RWPE2 (cell line): ENCODE results near the gene IMP3.
"Not testable (repeated sequence)": the region's sequence is repeated elsewhere in the genome, so short reads cannot be mapped to it uniquely, and the experiment has no call there.

Source experiments
- ATAC-seq: fragments of 200-7000 bp; cut with Tn5 transposase; 3 replicates; pipeline ENCODE4 v1.9.1; 2021; ENCODE audit warnings: low read depth
- DNase-seq: peaks from one replicate; pipeline ENCODE4 v3.0.0-alpha.2; 2020; ENCODE audit warnings: low spot score
- H3K27ac ChIP-seq: fragments of 450-650 bp; 2 replicates; pipeline ENCODE4 v1.5.1; 2017; ENCODE audit warnings: mild to moderate bottlenecking; ENCODE audit not compliant: poor library complexity, severe bottlenecking
- H3K27me3 ChIP-seq: fragments of 250-450 bp; sonication (Bioruptor Pico); 2 replicates; pipeline ENCODE4 v1.5.1; 2021; ENCODE audit warnings: mild to moderate bottlenecking, moderate library complexity; ENCODE audit not compliant: insufficient read depth, poor library complexity, severe bottlenecking
- H3K36me3 ChIP-seq: fragments of 250-450 bp; sonication (Bioruptor Pico); 2 replicates; pipeline ENCODE4 v1.5.1; 2020; ENCODE audit warnings: low read depth, mild to moderate bottlenecking, moderate library complexity
- H3K4me1 ChIP-seq: fragments of 250-450 bp; sonication (Bioruptor Pico); 2 replicates; pipeline ENCODE4 v1.5.1; 2021; ENCODE audit warnings: mild to moderate bottlenecking, moderate library complexity; ENCODE audit not compliant: insufficient read depth, poor library complexity, severe bottlenecking
- H3K4me3 ChIP-seq: fragments of 250-450 bp; sonication (Bioruptor Pico); 2 replicates; pipeline ENCODE4 v1.5.1; 2021; ENCODE audit warnings: mild to moderate bottlenecking, moderate library complexity; ENCODE audit not compliant: severe bottlenecking
- H3K9me3 ChIP-seq: fragments of 250-450 bp; sonication (Bioruptor Pico); 2 replicates; pipeline ENCODE4 v1.5.1; 2021; ENCODE audit warnings: mild to moderate bottlenecking, moderate library complexity; ENCODE audit not compliant: severe bottlenecking
- TF ChIP-seq, protein P1 (sequence below): fragments of 450-650 bp; IDR thresholded peaks from one replicate; pipeline ENCODE4 v1.5.1; 2017; ENCODE audit warnings: mild to moderate bottlenecking, moderate library complexity; ENCODE audit not compliant: poor library complexity, severe bottlenecking

The IMP3 gene

DNA sequence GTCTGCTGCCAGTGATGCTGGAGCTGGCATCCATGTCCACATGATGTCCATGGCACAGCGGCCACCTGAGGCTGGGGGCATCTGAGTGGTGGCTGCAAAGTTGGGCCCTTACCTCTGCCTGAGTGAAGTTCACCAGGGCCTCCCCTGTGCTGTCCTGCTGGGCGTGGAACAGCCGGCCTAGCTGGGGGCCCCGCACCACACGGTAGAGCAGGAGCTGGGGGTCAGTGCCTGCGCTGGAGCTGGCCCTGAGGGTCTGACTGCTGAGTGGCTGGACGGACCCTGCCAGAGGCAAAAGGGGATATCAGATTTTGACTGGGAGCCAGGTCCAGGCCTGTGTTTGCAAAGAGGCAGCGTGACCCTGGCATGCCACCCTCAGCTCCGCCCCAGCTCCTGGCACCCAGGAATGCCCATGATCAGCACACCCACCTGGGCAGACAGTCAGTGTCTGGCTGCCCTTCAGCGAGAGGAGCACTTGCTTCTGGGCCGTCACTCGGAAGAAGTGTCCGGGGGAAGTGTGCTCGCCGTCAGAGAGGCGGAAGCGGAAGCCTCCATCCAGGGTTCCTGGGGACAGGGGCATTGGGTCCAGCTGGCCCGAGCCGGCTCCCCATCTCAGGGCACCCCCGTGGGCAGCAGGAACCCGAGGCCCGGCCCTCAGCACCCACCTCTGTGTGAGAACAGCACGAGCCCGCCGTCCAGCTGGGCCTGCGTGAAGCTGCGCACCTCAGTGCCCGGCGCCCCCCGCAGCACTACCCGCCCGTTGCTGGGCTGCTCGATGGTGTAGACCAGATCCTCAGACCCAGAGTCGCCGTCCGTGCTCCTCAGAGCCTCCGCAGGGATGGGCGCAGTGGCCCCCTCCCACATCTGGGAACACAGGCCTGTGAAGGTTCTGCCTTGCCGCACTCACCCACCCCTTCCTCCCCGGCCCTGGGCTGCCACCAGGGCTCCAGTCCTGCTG lies 42.4 kb upstream of the IMP3 start:
- Histone ChIP-seq H3K4me3 (no peak overlapping the region), H3K27me3 (no peaks in the 10 kb centered on the region), H3K27ac (no peak overlapping the region), H3K4me1 (peaks cover 7% of the 10 kb centered on the region), H3K9me3 (no peaks in the 10 kb centered on the region), H3K36me3 (no peaks in the 10 kb centered on the region)
- ATAC-seq, result no peak
- DNase-seq, result no peak
- TF ChIP-seq, protein P1, sequence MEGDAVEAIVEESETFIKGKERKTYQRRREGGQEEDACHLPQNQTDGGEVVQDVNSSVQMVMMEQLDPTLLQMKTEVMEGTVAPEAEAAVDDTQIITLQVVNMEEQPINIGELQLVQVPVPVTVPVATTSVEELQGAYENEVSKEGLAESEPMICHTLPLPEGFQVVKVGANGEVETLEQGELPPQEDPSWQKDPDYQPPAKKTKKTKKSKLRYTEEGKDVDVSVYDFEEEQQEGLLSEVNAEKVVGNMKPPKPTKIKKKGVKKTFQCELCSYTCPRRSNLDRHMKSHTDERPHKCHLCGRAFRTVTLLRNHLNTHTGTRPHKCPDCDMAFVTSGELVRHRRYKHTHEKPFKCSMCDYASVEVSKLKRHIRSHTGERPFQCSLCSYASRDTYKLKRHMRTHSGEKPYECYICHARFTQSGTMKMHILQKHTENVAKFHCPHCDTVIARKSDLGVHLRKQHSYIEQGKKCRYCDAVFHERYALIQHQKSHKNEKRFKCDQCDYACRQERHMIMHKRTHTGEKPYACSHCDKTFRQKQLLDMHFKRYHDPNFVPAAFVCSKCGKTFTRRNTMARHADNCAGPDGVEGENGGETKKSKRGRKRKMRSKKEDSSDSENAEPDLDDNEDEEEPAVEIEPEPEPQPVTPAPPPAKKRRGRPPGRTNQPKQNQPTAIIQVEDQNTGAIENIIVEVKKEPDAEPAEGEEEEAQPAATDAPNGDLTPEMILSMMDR, result no peak

DNA sequence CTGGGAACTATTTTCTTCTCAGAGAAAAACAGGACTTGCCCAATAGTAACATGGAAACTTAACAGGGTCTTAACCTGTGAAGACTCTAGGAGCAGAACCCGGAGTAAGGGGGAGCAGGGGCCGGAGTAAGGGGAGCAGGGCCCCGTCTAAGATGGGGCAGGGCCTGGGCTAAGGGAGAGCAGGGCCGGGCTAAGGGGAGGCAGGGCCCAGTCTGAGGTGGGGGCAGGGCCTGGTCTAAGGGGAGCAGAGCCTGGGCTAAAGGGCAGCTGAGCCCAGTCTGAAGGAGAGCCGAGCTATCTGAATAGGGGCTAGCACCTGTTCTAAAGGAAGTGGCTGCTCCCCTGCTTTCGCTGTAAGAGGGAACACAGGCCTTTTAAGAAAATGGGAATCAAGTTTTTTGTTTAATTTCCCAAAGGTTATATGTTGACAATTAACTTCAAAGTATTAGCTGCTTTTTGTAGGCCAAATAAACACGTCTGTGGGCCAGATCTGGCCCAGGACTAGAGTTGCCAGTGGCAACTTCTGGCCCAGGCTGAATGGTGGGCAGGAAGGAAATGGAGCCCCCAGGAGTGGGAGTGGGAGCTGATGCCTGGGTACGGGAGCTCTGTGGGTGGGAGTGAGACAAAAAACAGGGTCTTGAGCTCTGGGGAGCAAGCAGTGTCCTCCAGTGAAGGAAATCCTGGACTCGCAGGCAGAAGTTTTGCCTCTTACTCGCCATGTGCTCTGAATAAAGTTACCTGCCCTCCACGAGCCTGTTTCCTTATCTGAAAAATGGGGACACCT lies 40.2 kb upstream of the IMP3 start:
- H3K4me1 ChIP-seq, result peaks cover 7% of the 10 kb centered on the region
- H3K9me3 ChIP-seq, result no peaks in the 10 kb centered on the region
- DNase-seq (no peak), ATAC-seq (no peak)
- H3K27me3 ChIP-seq, result no peaks in the 10 kb centered on the region
- no peak overlapping the region for H3K4me3 ChIP-seq
- peak overlapping the region; percentile 16 for H3K27ac ChIP-seq
- TF ChIP-seq, protein P1, result no peak
- H3K36me3 ChIP-seq, result no peaks in the 10 kb centered on the region

DNA sequence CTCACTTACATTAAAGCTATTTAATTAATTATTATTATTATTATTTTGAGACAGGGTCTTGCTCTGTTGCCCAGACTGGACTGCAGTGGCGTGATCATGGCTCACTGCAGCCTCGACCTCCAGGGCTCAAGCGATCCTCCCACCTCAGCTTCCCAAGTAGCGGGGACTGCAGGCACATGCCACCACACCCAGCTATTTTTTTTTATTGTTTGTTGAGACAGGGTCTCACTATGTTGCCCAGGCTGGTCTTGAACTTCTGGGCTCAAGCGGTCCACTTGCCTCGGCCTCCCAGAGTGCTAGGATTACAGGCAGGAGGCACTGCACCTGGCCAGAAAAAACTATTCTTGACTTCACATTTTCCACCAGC lies 38.3 kb upstream of the IMP3 start:
- H3K36me3 ChIP-seq, ATAC-seq, H3K9me3 ChIP-seq, DNase-seq, H3K27me3 ChIP-seq, H3K4me3 ChIP-seq: not testable (repeated sequence)
- H3K4me1 ChIP-seq, result peaks cover 13% of the 10 kb centered on the region
- peak overlapping the region; percentile 16 for H3K27ac ChIP-seq

DNA sequence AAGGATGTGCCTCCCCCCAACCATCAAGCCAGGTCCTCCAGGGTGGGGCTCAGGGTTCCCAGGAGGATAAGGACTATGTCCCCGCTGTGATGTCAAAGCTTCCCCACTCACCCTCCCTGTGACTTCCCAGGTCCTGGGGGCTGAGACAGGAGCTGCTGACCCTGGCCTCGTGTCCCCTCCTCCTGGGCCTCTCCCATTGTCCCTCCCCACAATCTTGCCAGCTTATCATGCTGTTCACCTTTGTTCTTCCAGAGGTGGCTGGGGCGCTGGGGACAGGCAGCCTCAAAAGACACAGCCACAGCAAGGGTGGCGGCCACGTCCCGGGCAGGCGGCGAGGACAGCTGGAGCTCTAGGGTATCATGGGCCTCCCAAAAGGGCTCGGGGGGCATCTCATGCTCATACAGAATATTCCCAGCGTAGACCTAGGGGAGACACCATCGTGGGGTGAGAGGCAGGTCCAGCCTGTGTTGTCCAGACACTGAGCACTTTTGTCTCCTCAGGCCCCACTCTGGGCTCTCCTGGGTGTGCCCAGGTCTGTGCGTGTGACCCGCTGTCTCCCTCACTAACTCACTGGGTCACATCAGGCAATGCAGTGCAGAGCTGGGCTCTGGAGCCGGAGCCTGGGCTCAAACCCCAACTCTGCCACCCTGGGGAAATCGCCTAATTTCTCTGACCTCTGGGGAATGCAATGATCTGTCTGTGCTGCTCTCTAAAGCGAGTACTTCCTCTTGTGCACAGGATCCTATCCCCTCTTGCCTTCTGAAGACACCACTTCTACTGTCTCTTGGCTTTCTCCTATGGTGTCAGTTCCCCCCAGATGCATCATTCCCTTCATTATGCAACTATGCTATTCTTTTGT lies 37.7 kb upstream of the IMP3 start:
- no peak for ATAC-seq
- Histone ChIP-seq H3K9me3 (no peaks in the 10 kb centered on the region), H3K4me1 (peaks cover 19% of the 10 kb centered on the region), H3K27ac (no peak overlapping the region), H3K27me3 (no peaks in the 10 kb centered on the region), H3K4me3 (no peak overlapping the region), H3K36me3 (no peaks in the 10 kb centered on the region)
- TF ChIP-seq, protein P1, result no peak
- DNase-seq, result no peak
